ENCODE measurements around the gene DLK1. TPM values are rescaled to one million over a fixed set of nuclear protein-coding genes. Genes with fewer than 3 reads are reported as not detected.
A peak's percentile ranks its signal among the peaks of the same experiment; 100 is the strongest.

The DLK1 gene
- total and polyA plus RNA-seq, 2 of the 13 experiments (the other 11 are each of a cell fraction or from before 2014, with no cell fraction given) = 95.5 to 312 TPM

DNA sequence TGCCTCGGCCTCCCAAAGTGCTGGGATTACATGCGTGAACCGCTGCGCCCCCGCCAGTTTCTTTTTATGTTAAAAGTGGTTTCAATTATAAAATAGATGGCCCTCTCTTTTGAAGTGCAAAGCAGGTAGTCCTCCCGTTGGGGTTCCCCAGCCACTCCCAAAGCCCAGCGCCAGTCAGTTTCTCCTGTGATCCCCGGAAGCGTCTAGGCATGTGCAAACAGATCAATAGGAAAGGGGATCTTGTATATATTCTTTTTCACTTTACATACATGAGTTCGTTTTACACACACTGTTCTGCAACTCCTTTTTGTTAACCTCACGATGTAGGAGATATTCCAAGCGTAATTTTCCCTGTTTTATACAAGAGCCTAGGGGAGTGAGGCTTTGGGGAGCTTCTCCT is 16.3 kb upstream of the DLK1 start:
- Histone ChIP-seq H3K4me2 (ENCODE audit: low read depth, low read length) (no peak overlapping the region), H3K27ac (ENCODE audit: extremely low read length, insufficient read depth, low read length) (no peak overlapping the region), H3K4me1 (ENCODE audit: insufficient read depth, low read length) (peaks cover 63% of the 10 kb centered on the region), H3K79me2 (ENCODE audit: insufficient read depth, low read length) (no peaks in the 10 kb centered on the region), H3K9ac (ENCODE audit: insufficient read depth, low read depth, low read length) (no peak overlapping the region), H3K36me3 (replicated peaks in 1 of 2; ENCODE audit: control insufficient read depth in 1 of 2, insufficient read depth in 2 of 2, low read length in 2 of 2) (no peaks in the 10 kb centered on the region), H3K4me3 (replicated peaks in 1 of 3; ENCODE audit: insufficient read depth in 1 of 3, low read depth in 2 of 3, low read length in 3 of 3) (no peak overlapping the region), H3K9me3 (ENCODE audit: low read length) (no peaks in the 10 kb centered on the region), H2AFZ (ENCODE audit: low read length) (no peak overlapping the region), H3K27me3 (ENCODE audit: control insufficient read depth in 1 of 2, insufficient read depth in 2 of 2, low read length in 2 of 2) (peaks cover 0 to 5% of the 10 kb centered on the region in 2 experiments; a peak in 2 of 5 replicates), H4K20me1 (ENCODE audit: insufficient read depth, low read length) (no peaks in the 10 kb centered on the region)
- CTCF ChIA-PET (ENCODE audit: low intra/inter-chr PET ratio, low total read pairs) = no interaction called here
- 69% methylated on average over 12 of the region's 12 CpGs for WGBS (ENCODE audit: low lambda C conversion rate)
- intact Hi-C loops (cut with micrococcal nuclease; ENCODE audit: unreplicated experiment) (no loop called here), in situ Hi-C loops (cut with HindIII; ENCODE audit: extremely low pct_ligation_motif_present, low pct_unique_long_range_greater_than_20kb) (no loop called here)
- POLR2A ChIA-PET = interaction anchor here (0.8 kb wide), 1 partner anchor 108 kb away, joined by 3 read pairs; no protein-coding TSS in a partner anchor
- DNase-seq (ENCODE audit: low spot score) (no peak), FAIRE-seq (no peak), ATAC-seq (no peak)
- no TSS peak for BruUV-seq (replicated peaks)
- TF ChIP-seq ONECUT2 (CRISPR knock-in tag; IDR thresholded peaks at IDR 0.05) = peak; percentile 69; the same call in 1 of the 2 replicates
- TF ChIP-seq ZKSCAN5 (CRISPR knock-in tag; IDR thresholded peaks at IDR 0.05) = no peak
- no peak for TF ChIP-seq REPIN1 (CRISPR knock-in tag; IDR thresholded peaks at IDR 0.05; ENCODE audit: borderline replicate concordance, low read depth)
- 0 out of 2 replicates have a peak, but pooled peaks have one; percentile 49 for TF ChIP-seq MIXL1 (CRISPR knock-in tag; IDR thresholded peaks at IDR 0.05)
- TF ChIP-seq, protein P1, sequence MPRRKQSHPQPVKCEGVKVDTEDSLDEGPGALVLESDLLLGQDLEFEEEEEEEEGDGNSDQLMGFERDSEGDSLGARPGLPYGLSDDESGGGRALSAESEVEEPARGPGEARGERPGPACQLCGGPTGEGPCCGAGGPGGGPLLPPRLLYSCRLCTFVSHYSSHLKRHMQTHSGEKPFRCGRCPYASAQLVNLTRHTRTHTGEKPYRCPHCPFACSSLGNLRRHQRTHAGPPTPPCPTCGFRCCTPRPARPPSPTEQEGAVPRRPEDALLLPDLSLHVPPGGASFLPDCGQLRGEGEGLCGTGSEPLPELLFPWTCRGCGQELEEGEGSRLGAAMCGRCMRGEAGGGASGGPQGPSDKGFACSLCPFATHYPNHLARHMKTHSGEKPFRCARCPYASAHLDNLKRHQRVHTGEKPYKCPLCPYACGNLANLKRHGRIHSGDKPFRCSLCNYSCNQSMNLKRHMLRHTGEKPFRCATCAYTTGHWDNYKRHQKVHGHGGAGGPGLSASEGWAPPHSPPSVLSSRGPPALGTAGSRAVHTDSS (CRISPR knock-in tag; conservative IDR thresholded peaks at IDR 0.05) = no peak
- TF ChIP-seq ZNF136 (CRISPR knock-in tag; IDR thresholded peaks at IDR 0.05; ENCODE audit: low read depth) = no peak
- no peak for TF ChIP-seq HMGA1 (CRISPR knock-in tag; conservative IDR thresholded peaks at IDR 0.05)
- TF ChIP-seq ZKSCAN1 (IDR thresholded peaks at IDR 0.05; ENCODE audit: low read length) = no peak
- no peak for TF ChIP-seq SMARCE1 (IDR thresholded peaks at IDR 0.05; ENCODE audit: borderline replicate concordance)
- peak; percentile 55; the same call in 1 of the 2 replicates for TF ChIP-seq GATAD2A (CRISPR knock-in tag; IDR thresholded peaks at IDR 0.05)
- TF ChIP-seq FOXA3 (CRISPR knock-in tag; IDR thresholded peaks at IDR 0.05) = peak; percentile 11; the same call in 1 of the 2 replicates
- TF ChIP-seq PHF5A (CRISPR knock-in tag; IDR thresholded peaks at IDR 0.05; ENCODE audit: low read depth, unreplicated experiment) = no peak
- TF ChIP-seq, protein P2, sequence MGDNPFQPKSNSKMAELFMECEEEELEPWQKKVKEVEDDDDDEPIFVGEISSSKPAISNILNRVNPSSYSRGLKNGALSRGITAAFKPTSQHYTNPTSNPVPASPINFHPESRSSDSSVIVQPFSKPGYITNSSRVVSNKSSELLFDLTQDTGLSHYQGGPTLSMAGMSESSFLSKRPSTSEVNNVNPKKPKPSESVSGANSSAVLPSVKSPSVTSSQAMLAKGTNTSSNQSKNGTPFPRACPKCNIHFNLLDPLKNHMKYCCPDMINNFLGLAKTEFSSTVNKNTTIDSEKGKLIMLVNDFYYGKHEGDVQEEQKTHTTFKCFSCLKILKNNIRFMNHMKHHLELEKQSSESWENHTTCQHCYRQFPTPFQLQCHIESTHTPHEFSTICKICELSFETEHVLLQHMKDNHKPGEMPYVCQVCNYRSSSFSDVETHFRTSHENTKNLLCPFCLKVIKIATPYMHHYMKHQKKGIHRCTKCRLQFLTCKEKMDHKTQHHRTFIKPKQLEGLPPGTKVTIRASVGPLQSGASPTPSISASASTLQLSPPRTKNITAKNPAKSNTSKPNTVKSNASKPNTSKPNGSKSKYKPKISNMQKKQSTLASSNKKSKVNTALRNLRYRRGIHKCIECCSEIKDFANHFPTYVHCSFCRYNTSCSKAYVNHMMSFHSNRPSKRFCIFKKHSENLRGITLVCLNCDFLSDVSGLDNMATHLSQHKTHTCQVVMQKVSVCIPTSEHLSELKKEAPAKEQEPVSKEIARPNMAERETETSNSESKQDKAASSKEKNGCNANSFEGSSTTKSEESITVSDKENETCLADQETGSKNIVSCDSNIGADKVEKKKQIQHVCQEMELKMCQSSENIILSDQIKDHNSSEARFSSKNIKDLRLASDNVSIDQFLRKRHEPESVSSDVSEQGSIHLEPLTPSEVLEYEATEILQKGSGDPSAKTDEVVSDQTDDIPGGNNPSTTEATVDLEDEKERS (CRISPR knock-in tag; IDR thresholded peaks at IDR 0.05) = no peak
- TF ChIP-seq POLR2A (IDR thresholded peaks at IDR 0.05; ENCODE audit: insufficient read depth in 1 of 2, low read depth in 2 of 2, low read length in 2 of 2) = no peak
- no peak for TF ChIP-seq NFKB2 (CRISPR knock-in tag; IDR thresholded peaks at IDR 0.05; ENCODE audit: borderline replicate concordance)
- peak; percentile 43; the same call in 1 of the 2 replicates for TF ChIP-seq TCF7 (IDR thresholded peaks at IDR 0.05; ENCODE audit: low read depth)
- TF ChIP-seq, protein P3, sequence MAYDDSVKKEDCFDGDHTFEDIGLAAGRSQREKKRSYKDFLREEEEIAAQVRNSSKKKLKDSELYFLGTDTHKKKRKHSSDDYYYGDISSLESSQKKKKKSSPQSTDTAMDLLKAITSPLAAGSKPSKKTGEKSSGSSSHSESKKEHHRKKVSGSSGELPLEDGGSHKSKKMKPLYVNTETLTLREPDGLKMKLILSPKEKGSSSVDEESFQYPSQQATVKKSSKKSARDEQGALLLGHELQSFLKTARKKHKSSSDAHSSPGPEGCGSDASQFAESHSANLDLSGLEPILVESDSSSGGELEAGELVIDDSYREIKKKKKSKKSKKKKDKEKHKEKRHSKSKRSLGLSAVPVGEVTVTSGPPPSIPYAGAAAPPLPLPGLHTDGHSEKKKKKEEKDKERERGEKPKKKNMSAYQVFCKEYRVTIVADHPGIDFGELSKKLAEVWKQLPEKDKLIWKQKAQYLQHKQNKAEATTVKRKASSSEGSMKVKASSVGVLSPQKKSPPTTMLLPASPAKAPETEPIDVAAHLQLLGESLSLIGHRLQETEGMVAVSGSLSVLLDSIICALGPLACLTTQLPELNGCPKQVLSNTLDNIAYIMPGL (CRISPR knock-in tag; IDR thresholded peaks at IDR 0.05; ENCODE audit: borderline replicate concordance in 1 of 2, low read depth in 1 of 2) = no peak
- peak; percentile 75 for TF ChIP-seq ZNF263 (CRISPR knock-in tag; IDR thresholded peaks at IDR 0.05)
